ENCODE data around the gene PLSCR2.
"Not testable (repeated sequence)": the region's sequence is repeated elsewhere in the genome, so short reads cannot be mapped to it uniquely, and the experiment has no call there.

The PLSCR2 gene

GRCh38 chr3:146421819-146422759 is 47.3 kb downstream of the PLSCR2 start:
- no peak for DNase-seq (ENCODE audit: low read depth in 4 of 4, low spot score in 1 of 4)

DNA sequence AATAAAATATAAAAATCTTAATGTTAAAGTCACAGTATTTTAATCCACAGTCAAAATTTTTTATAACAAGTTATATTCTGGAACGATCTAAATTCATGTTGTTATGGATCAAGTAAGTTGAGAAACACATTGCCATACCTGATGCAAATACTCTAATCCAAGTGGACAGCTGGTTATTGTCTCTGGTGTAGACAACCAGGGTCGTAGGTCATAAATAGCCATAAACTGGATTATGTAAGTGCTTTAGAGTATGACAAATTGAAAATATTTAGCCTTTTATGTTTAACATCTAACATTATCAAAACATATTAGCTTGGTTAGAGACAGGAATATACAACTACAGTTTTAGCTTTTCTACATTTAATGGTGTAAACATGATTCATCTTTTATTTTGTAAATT is 53.0 kb downstream of the PLSCR2 start:
- no peak for DNase-seq (ENCODE audit: low read depth in 4 of 4, low spot score in 1 of 4)

DNA sequence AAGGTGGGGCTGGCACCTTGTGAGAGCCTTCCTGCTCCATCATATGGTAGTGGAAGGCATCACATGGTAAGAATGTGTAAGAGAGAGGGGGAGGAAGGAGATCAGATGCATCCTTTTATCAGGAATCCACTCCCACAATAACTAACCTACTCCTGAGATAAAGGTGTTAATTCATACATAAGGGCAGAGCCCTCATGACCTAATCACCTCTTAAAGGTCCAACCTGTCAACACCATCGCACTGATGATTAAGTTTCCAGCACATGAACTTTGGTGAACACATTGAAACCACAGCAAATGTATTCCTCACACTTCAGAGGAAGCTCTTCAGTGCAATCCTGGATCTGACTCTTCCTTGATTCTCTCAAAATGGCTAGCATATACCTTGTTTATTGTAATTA is 55.4 kb downstream of the PLSCR2 start:
- DNase-seq (ENCODE audit: low read depth in 4 of 4, low spot score in 1 of 4): no peak

DNA sequence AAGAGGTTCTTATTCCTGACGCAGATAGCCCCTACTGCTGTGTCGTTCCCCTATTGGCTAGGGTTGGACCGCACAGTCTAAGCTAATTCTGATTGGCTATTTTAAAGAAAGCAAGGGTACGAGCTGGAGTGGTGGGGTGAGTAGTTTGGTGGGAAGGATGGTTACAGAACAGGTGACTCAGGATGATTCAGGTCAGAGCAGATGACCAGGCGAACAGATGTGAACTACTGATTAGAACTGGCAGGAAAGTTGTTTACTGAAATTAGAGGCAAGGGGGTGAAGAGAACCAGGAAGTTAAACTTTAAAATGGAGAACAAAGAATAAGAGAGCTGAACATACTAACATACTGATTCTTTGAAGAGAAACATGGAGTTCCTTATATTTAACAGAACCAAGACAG is 56.6 kb downstream of the PLSCR2 start:
- not testable (repeated sequence) for DNase-seq (ENCODE audit: low read depth in 4 of 4, low spot score in 1 of 4)

- DNase-seq (ENCODE audit: low read depth in 4 of 4, low spot score in 1 of 4): no peak
These were observed 61.4 kb downstream of the PLSCR2 start for GRCh38 chr3:146407956-146408355.

- DNase-seq (ENCODE audit: low read depth in 4 of 4, low spot score in 1 of 4): no peak
These were observed 64.9 kb downstream of the PLSCR2 start for GRCh38 chr3:146404436-146404835.

- DNase-seq (ENCODE audit: low read depth in 4 of 4, low spot score in 1 of 4): no peak
These were observed 65.6 kb downstream of the PLSCR2 start for GRCh38 chr3:146403792-146404191.

DNA sequence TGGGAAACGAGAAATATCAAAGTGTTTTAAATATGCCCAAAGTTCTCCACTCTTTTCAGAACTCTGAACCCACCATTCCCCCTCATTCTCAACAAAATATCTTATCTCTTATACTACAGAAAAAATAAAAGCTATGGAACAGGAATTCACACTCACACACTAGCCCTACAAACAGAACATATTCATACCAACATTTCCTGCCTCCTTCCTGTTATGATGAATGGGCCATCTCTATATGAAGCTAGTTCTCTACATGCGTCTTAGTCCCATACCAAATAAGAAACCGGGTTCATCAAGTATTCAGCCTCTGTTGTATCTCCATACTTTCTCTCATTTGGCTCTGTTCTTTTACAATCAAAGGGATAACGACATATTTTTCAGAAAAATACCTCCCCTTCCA is 72.6 kb downstream of the PLSCR2 start:
- DNase-seq (ENCODE audit: low read depth in 4 of 4, low spot score in 1 of 4): no peak

DNA sequence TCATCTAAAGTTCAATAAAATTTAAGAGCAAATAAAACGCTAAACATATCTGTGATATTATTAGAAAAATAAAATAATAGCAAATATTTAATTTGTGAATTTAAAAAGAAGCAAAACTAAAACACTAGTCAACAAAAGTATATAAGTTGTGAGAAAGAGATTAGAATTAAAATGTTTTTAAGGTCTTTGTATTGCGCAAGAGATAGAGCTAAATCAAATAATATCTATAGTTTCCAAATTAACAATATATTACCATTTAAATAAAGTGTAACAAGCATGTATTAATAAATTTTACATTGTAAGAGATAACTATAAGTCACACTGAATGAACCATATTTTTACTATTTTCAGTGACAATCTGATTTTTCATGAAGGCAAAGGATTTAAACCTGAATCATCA is 74.2 kb downstream of the PLSCR2 start:
- no peak for DNase-seq (ENCODE audit: low read depth in 4 of 4, low spot score in 1 of 4)

DNA sequence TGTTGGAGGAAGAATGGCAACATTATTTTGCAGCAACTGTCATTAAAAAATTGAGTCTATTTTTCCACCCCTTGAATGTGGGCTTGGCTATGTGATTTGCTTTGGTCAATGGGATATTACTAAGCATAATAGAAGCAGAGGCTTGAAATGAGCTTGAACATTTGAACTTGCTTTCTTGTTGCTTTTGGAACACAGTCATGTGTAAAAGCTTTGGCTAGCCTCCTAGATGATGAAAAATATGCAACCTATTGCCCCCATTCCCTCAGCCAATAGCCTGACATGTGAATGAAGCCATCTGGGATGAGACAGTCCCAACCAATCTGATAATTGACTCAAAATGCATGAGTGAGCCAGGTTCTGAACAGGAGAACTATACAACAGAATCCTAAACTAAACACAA is 78.4 kb downstream of the PLSCR2 start:
- no peak for DNase-seq (ENCODE audit: low read depth in 4 of 4, low spot score in 1 of 4)

DNA sequence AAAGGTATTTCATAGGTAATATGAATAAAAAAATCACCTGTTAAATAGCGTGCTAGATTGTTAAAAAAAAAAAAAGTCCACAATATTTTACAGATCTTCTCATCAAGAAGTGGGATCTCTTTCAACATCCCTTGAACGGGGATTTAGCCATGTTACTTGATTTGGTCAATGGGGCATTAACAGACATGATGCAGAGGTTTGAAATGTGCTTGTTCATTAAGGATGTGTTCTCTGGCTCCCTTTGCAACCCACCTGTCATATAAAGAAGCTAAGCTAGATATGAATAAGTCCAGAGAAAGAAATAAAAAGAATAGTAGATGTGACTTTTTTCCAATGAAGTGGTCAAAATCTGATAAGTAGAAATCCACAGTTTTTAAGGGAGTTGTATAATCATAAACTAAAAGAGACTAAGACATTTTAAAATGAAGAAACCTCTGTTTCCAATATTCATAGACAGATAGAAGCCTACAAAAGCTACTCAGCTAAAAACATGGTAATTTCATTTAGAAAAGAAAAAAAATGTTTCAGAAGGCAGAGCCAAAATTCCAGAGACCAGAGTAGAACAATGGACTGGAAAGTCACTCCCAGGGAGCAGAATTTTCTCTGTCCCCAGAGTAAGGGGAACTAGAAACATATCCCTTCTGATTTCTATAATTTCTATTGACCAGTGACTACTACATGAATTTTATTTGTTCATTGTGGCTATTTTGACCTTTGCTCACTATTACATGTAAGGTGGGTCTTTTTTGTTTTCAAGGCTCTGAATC is 79.2 kb downstream of the PLSCR2 start:
- DNase-seq (ENCODE audit: low read depth in 4 of 4, low spot score in 1 of 4): no peak

DNA sequence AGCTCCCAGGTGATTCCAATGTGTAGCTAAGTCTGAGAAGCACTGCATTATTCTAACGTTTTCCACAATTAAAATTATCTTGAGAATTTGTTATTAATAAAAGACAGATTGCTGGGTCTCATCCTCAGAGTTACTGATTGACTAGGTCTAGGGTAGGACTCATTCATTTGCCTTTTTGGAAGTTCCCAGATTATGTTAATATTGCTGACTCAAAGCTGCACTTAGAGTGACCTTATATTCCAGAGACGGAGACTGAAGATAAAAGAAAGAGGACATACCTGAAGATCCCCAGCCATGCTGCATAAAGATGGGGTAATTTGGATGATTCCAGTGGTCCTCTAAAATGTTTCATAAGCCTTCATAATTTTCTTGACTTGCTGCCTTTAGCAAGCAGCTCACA is 81.8 kb downstream of the PLSCR2 start:
- DNase-seq (ENCODE audit: low read depth in 4 of 4, low spot score in 1 of 4): no peak

- no peak for DNase-seq (ENCODE audit: low read depth in 4 of 4, low spot score in 1 of 4)
These were observed 82.4 kb downstream of the PLSCR2 start for GRCh38 chr3:146386936-146387335.

DNA sequence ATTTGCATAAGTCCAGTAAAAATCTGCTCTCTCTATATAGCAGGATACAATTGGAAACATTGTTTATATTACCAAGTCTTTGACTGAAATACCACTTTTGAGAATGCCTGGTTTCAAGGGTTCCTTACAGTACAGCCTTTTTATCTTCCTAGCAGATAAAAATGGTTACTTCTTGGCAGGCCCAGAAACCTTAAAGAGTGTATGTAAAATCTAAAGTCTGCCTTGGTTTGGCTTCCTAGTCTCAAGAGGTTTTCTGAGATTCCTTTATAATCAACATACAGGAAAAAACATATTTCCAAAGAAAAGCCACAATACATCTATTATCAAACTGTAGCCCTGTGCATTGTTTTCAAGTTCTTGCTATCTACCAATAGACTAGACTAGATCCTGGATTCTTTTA is 84.6 kb downstream of the PLSCR2 start:
- no peak for DNase-seq (ENCODE audit: low read depth in 4 of 4, low spot score in 1 of 4)
